Measurements from ENCODE around the gene CCDC127.

Gene CCDC127

GRCh38 chr5:160173-160510, 57.8 kb downstream of the CCDC127 start:
- POLR2A ChIA-PET (ENCODE audit: low non-redundant PET), result no interaction called here
- DNase-seq (ENCODE audit: low spot score), result no peak
- no peak for TF ChIP-seq CTCF (conservative IDR thresholded peaks at IDR 0.05; ENCODE audit: low read depth)
- no peak overlapping the region for H3K27ac ChIP-seq
- CTCF ChIA-PET, result no interaction called here

GRCh38 chr5:159448-160172, 58.3 kb downstream of the CCDC127 start:
- DNase-seq (ENCODE audit: low spot score), result no peak
- ChIA-PET CTCF (no interaction called here), POLR2A (ENCODE audit: low non-redundant PET) (no interaction called here)
- no peak for TF ChIP-seq CTCF (conservative IDR thresholded peaks at IDR 0.05; ENCODE audit: low read depth)
- H3K27ac ChIP-seq, result no peak overlapping the region

- CTCF ChIA-PET, result no interaction called here
- POLR2A ChIA-PET (ENCODE audit: low non-redundant PET), result no interaction called here
- no peak for TF ChIP-seq CTCF (conservative IDR thresholded peaks at IDR 0.05; ENCODE audit: low read depth)
These were observed 59.0 kb downstream of the CCDC127 start for GRCh38 chr5:158807-159447.

GRCh38 chr5:157801-158200, 60.2 kb downstream of the CCDC127 start:
- no peak for TF ChIP-seq CTCF (conservative IDR thresholded peaks at IDR 0.05; ENCODE audit: low read depth)
- POLR2A ChIA-PET (ENCODE audit: low non-redundant PET), result no interaction called here
- H3K27ac ChIP-seq, result no peak overlapping the region
- no peak for DNase-seq (ENCODE audit: low spot score)
- CTCF ChIA-PET, result no interaction called here

More at GRCh38 chr5:158807-159447, 59.0 kb downstream of the CCDC127 start:
- DNase-seq (ENCODE audit: low spot score), result no peak
- no peak overlapping the region for H3K27ac ChIP-seq

- no peak overlapping the region for H3K27ac ChIP-seq
- TF ChIP-seq CTCF (conservative IDR thresholded peaks at IDR 0.05; ENCODE audit: low read depth), result no peak
- CTCF ChIA-PET, result no interaction called here
- POLR2A ChIA-PET (ENCODE audit: low non-redundant PET), result no interaction called here
- DNase-seq (ENCODE audit: low spot score), result no peak
These were observed 60.7 kb downstream of the CCDC127 start for GRCh38 chr5:157126-157715.

- TF ChIP-seq CTCF (conservative IDR thresholded peaks at IDR 0.05; ENCODE audit: low read depth), result no peak
- ChIA-PET CTCF (interaction anchor here (0.6 kb wide), 1 partner anchor 37 kb away, joined by 3 read pairs; no protein-coding TSS in a partner anchor), POLR2A (ENCODE audit: low non-redundant PET) (no interaction called here)
- DNase-seq (ENCODE audit: low spot score), result no peak
- H3K27ac ChIP-seq, result no peak overlapping the region
These were observed 61.4 kb downstream of the CCDC127 start for GRCh38 chr5:156411-157072.

All from RWPE1 (cell line).